Prostate gland (tissue), 2 donors: Measurements from ENCODE around the gene AFF2.

Experiments used
- CTCF ChIP-seq, 4 experiments: fragments of 200-600 bp in 2 of 4; fragments of 450-650 bp in 2 of 4; sonication (generic) in 2 of 4; IDR thresholded peaks; 1 replicate in 3 of 4; 2 replicates in 1 of 4; pipeline ENCODE4 v1.5.1; 2016 to 2019; ENCODE audit warnings: antibody characterized with exemption in 4 of 4, mild to moderate bottlenecking in 2 of 4, moderate library complexity in 2 of 4
- POLR2AphosphoS5 ChIP-seq: sonication (generic); formaldehyde crosslinking; IDR thresholded peaks from one replicate; pipeline ENCODE4 v1.6.1; 2017; ENCODE audit warnings: antibody characterized with exemption

GRCh38 chrX:148804579-148805355 is 304.4 kb downstream of the AFF2 start:
- TF ChIP-seq POLR2AphosphoS5 = no peak
- no peak for TF ChIP-seq CTCF (IDR thresholded peaks at IDR 0.05)
